Small intestine (tissue), 7 donors: Measurements from ENCODE around the gene GGT7. TPM values are rescaled to one million over a fixed set of nuclear protein-coding genes. Genes with fewer than 3 reads are reported as not detected.

Experiments used
- DNase-seq, 2 donors: peaks; one replicate each; pipeline versions ENCODE4 v3.0.0 to v3.0.0-alpha.2; 2013
- FAIRE-seq: peaks from 2 replicates; lab custom pipeline; 2012; peaks lifted over from hg19 to GRCh38; lab: Jason Lieb, UNC
- H3K27ac ChIP-seq, 3 donors: one replicate each; pipeline ENCODE4 v1.5.1; 2013; ENCODE audit warnings: low read length in 2 of 3, mild to moderate bottlenecking in 2 of 3, control low read depth in 1 of 3, inconsistent platforms in 1 of 3, low read depth in 1 of 3, moderate library complexity in 1 of 3
- H3K27me3 ChIP-seq, 3 donors: one replicate each; pipeline ENCODE4 v1.6.1; 2013; ENCODE audit warnings: low read length in 3 of 3, inconsistent platforms in 1 of 3; ENCODE audit not compliant: control insufficient read depth in 3 of 3, insufficient read depth in 3 of 3
- H3K36me3 ChIP-seq, 3 donors: one replicate each; pipeline ENCODE4 v1.6.1; 2013; ENCODE audit warnings: low read length in 3 of 3, inconsistent platforms in 1 of 3, low read depth in 1 of 3, mild to moderate bottlenecking in 1 of 3, moderate library complexity in 1 of 3; ENCODE audit not compliant: control insufficient read depth in 3 of 3, insufficient read depth in 2 of 3
- H3K4me1 ChIP-seq, 3 donors: one replicate each; pipeline ENCODE4 v1.6.1; 2013; ENCODE audit warnings: low read length in 2 of 3, inconsistent platforms in 1 of 3, low read depth in 1 of 3, mild to moderate bottlenecking in 1 of 3, moderate library complexity in 1 of 3; ENCODE audit not compliant: control insufficient read depth in 3 of 3, insufficient read depth in 2 of 3
- H3K4me3 ChIP-seq, 3 donors: one replicate each; pipeline ENCODE4 v1.5.1; 2013; ENCODE audit warnings: low read length in 3 of 3, control low read depth in 1 of 3, inconsistent platforms in 1 of 3, low read depth in 1 of 3, mild to moderate bottlenecking in 1 of 3, moderate library complexity in 1 of 3
- H3K9me3 ChIP-seq, 2 donors: one replicate each; pipeline ENCODE4 v1.6.1; 2013; ENCODE audit warnings: low read depth in 1 of 2, low read length in 1 of 2; ENCODE audit not compliant: control insufficient read depth in 2 of 2, insufficient read depth in 1 of 2
- WGBS, 3 donors: extraction: QIAGEN DNeasy Blood & Tissue Kit; methylation state at CpG; one replicate each; pipeline ENCODE4 v1.1.7; 2013; 5-methylcytosine and 5-hydroxymethylcytosine counted together
- polyA plus RNA-seq, 4 donors: library from polyadenylated mRNA; stranded (reverse) in 3 of 4; unstranded in 1 of 4; fragments of 200-250 nt in 3 of 4; fragments of 120-200 nt in 1 of 4; gene quantifications; one replicate each; pipeline versions ENCODE4 v1.2.1 to v1.2.3, GENCODE V29; 2013
- donor health status: healthy with polysubstance abuse.
- donor health status: control.
- donor health status: control.
- donor health status: Bipolar disorder and iron deficiency.
- donor health status: healthy.

GGT7 gene
- polyA plus RNA-seq, 4 donors = 5.3 to 14.5 (median 10.9) TPM

DNA sequence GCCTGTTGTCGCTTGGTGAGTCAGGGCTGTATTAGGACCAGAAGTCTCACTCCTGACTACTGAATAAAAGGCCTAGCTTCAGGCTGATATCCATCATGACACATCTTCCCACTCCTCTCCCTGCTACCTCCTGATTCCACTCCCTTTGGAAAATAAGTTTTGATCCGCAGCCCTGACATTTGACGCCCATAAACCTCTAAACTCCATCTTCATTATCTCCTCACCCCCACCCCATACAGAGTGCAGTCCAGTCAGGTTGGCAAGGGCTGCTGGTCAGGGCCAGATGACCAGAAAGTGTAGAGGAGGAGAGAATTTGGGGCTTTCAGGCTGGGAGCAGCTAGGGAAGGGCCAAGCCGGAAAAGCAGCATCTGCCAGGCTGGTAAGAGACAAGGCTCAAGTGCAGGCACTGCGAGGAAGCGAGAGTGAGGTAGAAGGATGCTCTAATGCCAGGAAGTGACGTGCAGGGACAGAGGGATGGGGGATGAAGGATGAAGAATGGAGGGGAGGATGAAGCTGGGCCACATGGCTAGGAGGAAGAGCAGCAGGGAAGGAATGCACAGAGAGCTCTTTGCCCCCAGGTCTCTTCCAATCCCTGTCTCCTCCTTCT lies 1.2 kb downstream of the GGT7 start:
- Histone ChIP-seq H3K4me1 (peaks cover 2 to 26% (median 5%) of the 10 kb centered on the region in 3 donors), H3K27me3 (peaks cover 0 to 28% (median 0%) of the 10 kb centered on the region in 3 donors), H3K27ac (no peak overlapping the region), H3K36me3 (no peaks in the 10 kb centered on the region), H3K9me3 (no peaks in the 10 kb centered on the region), H3K4me3 (no peak overlapping the region)
- 91 to 97% (median 95%) methylated on average over 7 of the region's 7 CpGs for WGBS, 3 donors
- DNase-seq (no peak), FAIRE-seq (no peak)

DNA sequence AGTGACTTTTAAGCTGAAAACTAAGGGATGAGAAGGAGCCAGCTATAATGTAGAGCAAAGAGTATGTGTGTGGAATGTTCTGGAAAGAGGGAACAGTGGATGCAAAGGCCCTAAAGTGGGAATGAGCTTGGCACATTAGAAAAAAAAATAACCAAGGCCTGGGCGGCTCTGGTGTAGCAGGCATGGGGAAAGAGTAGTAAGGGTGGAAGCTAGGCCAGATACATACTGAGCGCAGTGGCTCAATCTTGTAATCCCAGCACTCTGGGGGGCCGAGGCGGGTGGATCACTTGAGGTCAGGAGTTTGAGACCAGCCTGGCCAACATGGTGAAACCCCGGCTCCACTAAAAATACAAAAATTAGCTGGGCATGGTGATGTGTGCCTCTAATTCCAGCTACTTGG lies 8.4 kb downstream of the GGT7 start:
- Histone ChIP-seq H3K27ac (no peak overlapping the region), H3K36me3 (peaks cover 0 to 6% (median 0%) of the 10 kb centered on the region in 3 donors), H3K27me3 (peaks cover 0 to 17% (median 0%) of the 10 kb centered on the region in 3 donors), H3K4me1 (peaks cover 0 to 8% (median 6%) of the 10 kb centered on the region in 3 donors), H3K9me3 (no peaks in the 10 kb centered on the region), H3K4me3 (no peak overlapping the region)
- no peak for FAIRE-seq
- DNase-seq = no peak
- 96 to 97% (median 96%) methylated on average over 5 of the region's 5 CpGs for WGBS, 3 donors

DNA sequence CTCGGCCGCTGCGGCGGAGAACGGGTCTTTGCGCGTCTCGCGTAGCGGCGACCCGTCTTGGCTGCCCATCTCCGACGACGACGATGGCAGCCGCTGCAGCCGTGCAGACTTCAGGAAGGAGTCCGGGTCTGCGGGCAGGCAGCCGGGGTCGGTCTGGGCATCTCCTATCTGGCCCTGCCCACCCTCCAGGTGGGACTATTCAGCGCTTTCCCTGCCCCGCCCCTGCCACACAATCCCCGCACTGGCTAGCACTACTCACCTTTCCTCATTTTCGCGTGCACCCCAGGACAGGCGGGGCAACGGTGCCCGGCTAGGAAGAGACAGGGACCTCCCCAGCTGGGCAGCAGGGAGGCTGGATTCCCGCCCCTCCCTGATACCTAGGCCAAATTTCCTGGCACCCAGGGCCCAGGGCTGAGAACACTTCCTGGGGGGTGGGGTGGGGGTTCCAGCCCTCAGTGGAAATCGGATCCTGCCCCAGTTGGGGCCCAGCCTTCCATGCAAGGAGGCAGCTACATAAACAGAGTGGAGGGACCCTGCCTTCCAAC lies 9.2 kb downstream of the GGT7 start:
- H3K36me3 ChIP-seq = peaks cover 0 to 6% (median 0%) of the 10 kb centered on the region in 3 donors
- no peak overlapping the region for H3K27ac ChIP-seq
- H3K9me3 ChIP-seq = no peaks in the 10 kb centered on the region
- H3K4me1 ChIP-seq = peaks cover 0 to 8% (median 6%) of the 10 kb centered on the region in 3 donors
- H3K4me3 ChIP-seq = no peak overlapping the region
- DNase-seq (no peak), FAIRE-seq (no peak)
- WGBS, 3 donors = 75 to 89% (median 88%) methylated on average over 25 to 32 of the region's 32 CpGs
- peaks cover 0 to 14% (median 0%) of the 10 kb centered on the region in 3 donors for H3K27me3 ChIP-seq

DNA sequence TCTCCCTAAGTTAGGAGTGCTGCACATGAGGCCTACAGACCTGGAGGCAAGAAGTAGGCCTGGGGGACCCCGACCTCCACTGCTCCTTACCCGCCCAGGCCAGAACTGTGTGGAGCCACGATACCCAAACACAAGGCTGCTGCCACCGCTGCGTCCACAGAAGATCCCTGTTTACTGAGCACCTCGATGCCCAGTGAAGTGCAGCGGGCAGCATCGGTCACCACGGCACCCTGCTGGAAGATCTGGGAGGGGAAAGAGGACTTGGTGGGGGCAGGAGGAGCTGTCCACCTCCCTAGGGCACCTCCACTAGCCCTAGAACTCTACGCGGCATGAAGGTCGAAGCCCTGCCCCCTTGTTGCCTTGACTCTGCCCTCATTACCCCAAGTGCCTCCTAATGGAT lies 9.9 kb downstream of the GGT7 start:
- Histone ChIP-seq H3K9me3 (no peaks in the 10 kb centered on the region), H3K27me3 (peaks cover 0 to 13% (median 0%) of the 10 kb centered on the region in 3 donors), H3K27ac (no peak overlapping the region), H3K4me3 (no peak overlapping the region), H3K4me1 (peaks cover 0 to 8% (median 6%) of the 10 kb centered on the region in 3 donors), H3K36me3 (peaks cover 0 to 6% (median 0%) of the 10 kb centered on the region in 3 donors)
- 92 to 96% (median 93%) methylated on average over 12 of the region's 12 CpGs for WGBS, 3 donors
- FAIRE-seq = no peak
- no peak for DNase-seq

DNA sequence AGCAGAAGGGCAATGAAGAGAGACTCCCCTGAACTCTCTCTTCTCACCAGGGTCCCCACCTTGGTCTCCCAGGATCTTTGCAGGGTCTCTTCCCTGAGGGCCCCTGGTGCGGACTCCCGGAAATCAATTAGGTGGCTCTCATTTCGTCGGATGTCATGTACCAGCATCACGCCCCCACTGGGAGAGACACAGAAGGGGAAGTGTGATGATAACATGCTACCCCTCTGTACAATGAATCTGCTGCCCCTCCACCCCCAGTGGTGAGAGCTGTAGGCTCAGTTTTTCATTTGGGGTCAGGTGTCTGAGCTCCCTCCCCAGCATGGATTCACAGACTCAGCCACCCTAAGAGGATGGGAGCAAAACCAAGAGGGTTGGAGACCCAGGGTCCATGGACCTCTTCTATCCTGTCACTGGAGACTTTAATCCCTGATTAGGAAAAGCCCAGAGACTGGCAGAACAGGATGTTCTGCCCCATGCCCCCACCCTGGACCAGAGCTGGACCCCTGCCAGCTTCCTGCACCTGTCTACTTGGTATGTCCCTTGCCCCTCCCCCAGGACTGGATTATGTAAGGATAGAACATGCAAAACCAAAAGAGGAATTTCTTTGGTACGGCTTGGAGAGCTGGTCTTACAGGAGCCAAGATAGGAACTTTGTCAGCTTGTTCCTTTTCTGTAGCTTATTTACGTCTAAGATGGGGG lies 11.1 kb downstream of the GGT7 start:
- H3K9me3 ChIP-seq = no peaks in the 10 kb centered on the region
- WGBS, 3 donors = 50 to 79% (median 72%) methylated on average over 7 of the region's 7 CpGs
- DNase-seq (peak; percentile 46 to 91), FAIRE-seq (no peak)
- peaks cover 0 to 15% (median 0%) of the 10 kb centered on the region in 3 donors for H3K27me3 ChIP-seq
- no peak overlapping the region for H3K4me3 ChIP-seq
- H3K4me1 ChIP-seq = peaks cover 0 to 8% (median 6%) of the 10 kb centered on the region in 3 donors
- no peak overlapping the region for H3K27ac ChIP-seq
- peaks cover 0 to 6% (median 0%) of the 10 kb centered on the region in 3 donors for H3K36me3 ChIP-seq

DNA sequence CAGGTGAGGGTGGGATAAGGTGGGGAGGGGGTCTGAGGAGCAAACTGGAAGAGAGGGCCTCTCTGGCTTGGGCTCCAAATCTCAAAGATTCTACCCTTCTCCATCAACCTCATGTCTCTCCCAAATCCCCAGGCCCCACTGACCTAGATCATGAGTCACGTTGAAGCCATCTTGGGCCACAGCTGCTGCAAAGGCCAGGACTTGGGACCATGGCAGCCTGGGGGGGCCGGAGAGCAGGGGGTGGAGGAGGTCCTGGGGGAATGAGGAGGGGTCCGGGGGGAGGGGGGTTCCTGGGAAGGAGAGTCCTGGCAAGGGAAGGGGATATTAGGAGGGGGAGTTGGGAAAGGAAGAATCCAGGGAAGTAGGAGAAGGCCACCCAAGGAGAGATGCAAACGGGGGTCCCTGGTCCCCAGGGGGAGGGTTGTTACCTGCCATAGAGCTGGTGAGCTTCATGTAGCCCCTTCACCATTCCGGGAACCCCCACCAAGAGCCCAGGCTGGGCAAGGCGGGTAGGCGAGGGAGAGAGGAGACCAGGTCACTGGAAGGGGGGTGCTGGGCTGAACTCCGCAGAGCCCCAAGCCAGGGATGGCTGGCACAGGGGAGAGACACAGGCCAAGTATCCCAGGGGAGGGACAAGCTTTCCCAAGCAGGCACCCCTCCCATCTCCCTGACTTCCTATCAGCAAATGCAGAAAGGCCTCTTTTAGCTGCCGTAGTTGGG lies 12.7 kb downstream of the GGT7 start:
- Histone ChIP-seq H3K4me3 (no peak overlapping the region), H3K27me3 (peaks cover 0 to 12% (median 0%) of the 10 kb centered on the region in 3 donors), H3K9me3 (no peaks in the 10 kb centered on the region), H3K36me3 (peaks cover 0 to 10% (median 0%) of the 10 kb centered on the region in 3 donors), H3K4me1 (peaks cover 0 to 8% (median 6%) of the 10 kb centered on the region in 3 donors), H3K27ac (no peak overlapping the region)
- no peak for DNase-seq
- FAIRE-seq = no peak
- WGBS, 3 donors = 89 to 95% (median 89%) methylated on average over 9 of the region's 9 CpGs

DNA sequence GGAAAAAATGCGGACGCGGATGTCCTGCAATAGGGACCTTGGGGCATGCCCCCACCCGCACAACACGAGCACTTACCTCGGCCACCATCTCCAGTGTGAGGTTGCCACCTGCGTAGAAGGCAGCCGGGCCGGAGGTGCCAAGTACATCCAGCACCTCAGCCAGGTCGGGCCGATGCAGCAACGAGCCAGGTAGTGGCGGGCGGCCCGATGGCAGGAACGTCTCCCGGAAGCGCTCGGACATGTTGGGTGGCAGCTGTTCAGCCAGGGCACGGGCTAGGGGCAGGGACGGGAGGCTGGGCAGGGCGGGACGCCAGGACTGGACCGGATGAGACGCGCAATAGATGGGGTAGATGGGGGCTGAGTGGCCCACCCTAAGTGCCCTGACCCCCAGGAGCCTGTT lies 13.3 kb downstream of the GGT7 start:
- no peaks in the 10 kb centered on the region for H3K9me3 ChIP-seq
- peaks cover 0 to 8% (median 6%) of the 10 kb centered on the region in 3 donors for H3K4me1 ChIP-seq
- WGBS, 3 donors = 96% methylated on average over 22 to 26 of the region's 26 CpGs
- peaks cover 0 to 15% (median 0%) of the 10 kb centered on the region in 3 donors for H3K36me3 ChIP-seq
- no peak overlapping the region for H3K4me3 ChIP-seq
- DNase-seq (no peak), FAIRE-seq (no peak)
- peaks cover 0 to 12% (median 0%) of the 10 kb centered on the region in 3 donors for H3K27me3 ChIP-seq
- no peak overlapping the region for H3K27ac ChIP-seq

DNA sequence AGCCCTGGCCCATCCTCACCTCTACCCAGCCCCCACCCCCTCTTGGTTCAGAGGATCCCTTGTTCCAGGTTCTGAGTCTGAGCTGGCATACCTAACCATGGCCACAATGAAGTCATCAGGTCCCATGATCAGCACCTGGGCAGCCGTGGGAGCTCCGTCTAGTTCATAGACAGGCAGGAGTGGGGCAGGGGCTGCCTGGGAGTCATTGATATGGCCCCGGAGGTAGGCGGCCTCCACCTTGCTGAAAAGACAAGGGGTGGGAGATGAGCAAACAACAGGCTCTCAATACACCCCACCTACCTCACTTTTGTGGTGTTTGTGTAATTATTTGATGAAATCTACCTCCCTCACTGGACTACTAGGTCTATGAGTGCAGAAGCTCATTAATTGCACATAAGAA lies 20.4 kb downstream of the GGT7 start:
- Histone ChIP-seq H3K36me3 (peaks cover 4 to 15% (median 7%) of the 10 kb centered on the region in 3 donors), H3K27me3 (peaks cover 0 to 2% (median 0%) of the 10 kb centered on the region in 3 donors), H3K27ac (no peak overlapping the region), H3K4me3 (no peak overlapping the region), H3K4me1 (no peaks in the 10 kb centered on the region), H3K9me3 (no peaks in the 10 kb centered on the region)
- no peak for FAIRE-seq
- DNase-seq = no peak
- 80 to 96% (median 90%) methylated on average over 4 of the region's 4 CpGs for WGBS, 3 donors
